CD4-positive, alpha-beta T cell treated with Interleukin-4 for 1 hour (primary cell): ENCODE measurements around the gene KCNIP2.

Source experiments
- DNase-seq, 2 donors: peaks; one replicate each; pipeline ENCODE4 v3.0.0-alpha.2; 2020 to 2022

KCNIP2 gene

DNA sequence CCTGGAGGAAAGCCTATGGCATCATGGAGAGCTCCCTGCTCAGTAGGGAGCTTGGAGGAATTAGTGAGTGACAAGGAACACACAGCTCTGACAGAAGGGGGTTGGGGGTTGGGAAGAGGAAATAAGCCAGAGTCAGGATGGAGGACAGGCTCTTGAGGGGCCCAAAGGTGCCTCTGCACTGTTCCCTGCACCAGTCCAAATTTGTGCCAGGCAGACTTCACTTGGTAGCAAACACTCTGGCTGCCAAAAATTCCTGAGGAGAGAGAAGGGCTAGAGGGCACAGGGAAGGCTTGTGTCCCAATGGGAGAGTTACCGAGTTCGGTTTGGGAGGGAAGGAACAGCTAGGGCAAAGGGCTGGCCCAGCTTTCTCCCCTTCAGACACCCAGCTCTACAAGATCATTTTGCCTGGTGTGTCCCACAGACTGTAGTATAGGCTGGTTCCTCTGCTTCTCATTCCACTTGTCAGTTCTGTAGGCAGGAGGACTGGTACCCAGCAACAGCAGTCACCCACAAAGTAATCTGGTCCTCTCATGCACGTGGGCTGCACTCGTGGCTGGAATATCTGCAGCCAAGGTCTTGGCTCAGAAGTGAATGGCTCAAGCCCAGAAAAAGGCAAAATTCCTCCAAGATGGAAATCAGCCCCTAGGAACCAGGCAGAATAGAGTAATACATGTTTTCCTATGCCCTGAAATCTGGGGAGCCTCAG lies 8.0 kb upstream of the KCNIP2 start:
- no peak for DNase-seq

DNA sequence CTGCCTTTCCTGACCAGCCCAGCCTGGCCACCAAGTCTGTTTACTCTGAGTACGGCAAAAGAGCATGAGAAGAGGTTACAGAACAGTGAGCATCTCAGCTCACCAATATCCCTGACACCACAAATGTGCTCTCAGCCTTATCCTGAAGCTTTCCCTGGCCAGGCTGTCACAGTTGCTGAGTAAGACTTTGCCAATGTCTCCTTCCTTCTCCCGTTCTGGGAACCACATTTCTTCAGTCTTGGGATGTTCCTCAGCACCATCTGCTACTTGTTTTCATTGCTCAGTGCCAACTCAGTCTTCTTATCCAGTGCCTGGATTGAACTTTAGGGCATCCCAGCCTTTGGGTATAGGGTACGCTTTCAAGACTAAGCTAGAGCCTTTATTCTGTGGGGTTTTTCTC lies 7.1 kb upstream of the KCNIP2 start:
- DNase-seq, result no peak

DNA sequence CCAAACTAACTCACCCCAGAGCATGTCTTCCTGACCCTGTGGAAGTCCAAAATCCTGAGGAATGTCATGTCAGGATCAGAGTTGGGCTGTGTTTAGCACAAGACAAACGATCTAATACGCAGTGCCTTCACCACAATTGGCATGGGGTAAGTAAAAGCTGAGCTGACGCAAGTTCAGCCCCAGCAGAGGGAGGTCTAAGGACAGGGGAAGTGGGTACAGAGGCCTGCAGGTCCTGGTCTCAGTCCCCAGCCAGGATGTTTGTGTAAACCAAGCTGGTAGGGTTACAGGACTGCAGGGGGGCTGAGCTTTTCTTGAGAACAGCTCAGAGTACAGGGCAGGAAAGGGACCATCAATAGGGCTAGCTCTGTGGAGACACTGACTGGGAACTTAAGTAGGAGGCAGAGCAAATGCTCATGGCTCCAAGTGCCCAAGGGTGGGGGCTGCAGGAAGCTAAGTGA lies 5.3 kb upstream of the KCNIP2 start:
- DNase-seq, result no peak

GRCh38 chr10:101848408-101848807 lies 4.8 kb upstream of the KCNIP2 start:
- no peak for DNase-seq

- DNase-seq, result no peak
Measured at GRCh38 chr10:101845893-101846292, 2.3 kb upstream of the KCNIP2 start.

- no peak for DNase-seq
Measured at GRCh38 chr10:101841826-101842225, 1.8 kb downstream of the KCNIP2 start.

GRCh38 chr10:101840741-101841453 lies 2.7 kb downstream of the KCNIP2 start:
- DNase-seq, result peak; percentile 77 to 81

GRCh38 chr10:101840102-101840684 lies 3.4 kb downstream of the KCNIP2 start:
- DNase-seq, result peak in 1 of 2 donors; percentile 45

DNA sequence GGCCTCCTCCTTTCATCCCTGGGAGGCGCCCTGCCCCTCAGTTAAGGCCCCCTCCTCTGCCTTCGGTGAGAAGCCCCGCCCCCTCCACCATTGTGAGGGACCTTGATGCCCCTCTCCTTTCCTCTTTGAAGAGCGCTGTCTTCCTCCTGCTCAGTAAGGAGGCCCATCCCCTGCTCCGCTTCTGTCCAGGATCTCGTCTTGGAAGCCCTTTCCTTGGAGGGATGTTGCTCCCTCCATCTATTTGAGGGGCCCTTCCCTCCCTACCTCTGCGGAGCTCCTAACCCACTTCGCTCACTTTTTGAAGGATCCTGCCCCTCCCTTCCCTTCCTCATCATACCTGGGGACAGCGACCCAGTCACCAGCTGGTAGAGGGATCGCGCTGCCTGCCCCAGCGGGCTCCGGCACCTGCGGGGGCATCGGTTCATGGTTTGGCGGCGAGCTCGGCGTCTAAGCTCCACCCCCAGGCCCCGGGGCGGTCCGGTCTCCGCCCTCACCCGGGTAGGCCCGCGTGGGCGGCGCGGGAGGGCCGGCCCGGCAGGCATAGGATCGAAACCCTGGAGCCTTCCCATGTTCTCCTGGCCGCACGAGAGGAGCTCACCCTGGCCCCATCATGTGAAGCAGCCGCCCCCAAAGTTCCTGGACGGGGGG lies 4.1 kb downstream of the KCNIP2 start:
- peak; percentile 58 to 67 for DNase-seq

DNA sequence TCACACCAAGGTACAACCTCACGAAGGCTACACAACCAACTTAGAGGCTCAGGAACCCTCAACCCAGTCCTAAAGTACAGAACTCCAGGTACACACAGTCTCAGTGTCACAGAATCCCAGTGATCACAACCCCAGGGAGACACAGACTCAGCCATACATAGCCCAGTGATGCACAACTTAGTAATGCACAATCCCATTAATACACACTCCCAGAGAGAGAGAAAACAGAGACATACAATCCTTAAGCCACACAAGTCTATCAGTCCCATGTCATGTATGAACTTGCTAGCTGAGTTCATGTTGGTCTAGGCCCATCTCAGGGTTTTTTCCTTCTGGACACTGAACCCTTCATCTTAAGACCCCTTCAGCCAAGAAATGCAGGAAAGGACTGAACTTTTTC lies 4.6 kb downstream of the KCNIP2 start:
- DNase-seq, result no peak

- DNase-seq, result no peak
Measured at GRCh38 chr10:101838416-101838970, 5.1 kb downstream of the KCNIP2 start.

DNA sequence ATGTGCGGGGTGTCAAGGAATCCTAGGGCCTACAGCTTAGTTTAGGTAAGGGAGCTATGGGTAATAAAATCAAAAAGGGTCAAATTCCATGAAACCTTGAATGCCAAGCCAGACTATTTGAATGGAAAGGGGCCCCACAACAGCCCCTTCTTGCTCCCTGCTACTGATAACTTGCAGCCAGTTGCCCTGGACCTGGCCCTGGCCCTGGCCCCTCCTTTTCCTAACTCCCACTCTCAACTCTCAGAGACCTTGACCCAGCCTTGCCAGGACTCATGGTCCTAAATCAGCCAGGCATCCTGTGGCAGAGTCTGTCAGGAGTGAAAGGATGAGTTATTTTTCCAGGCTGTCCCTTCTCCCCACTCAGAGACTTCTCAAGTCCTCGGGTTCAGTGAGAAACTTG lies 5.9 kb downstream of the KCNIP2 start:
- DNase-seq, result no peak

- DNase-seq, result no peak
Measured at GRCh38 chr10:101835362-101835761, 8.2 kb downstream of the KCNIP2 start.

- peak in 1 of 2 donors; percentile 35 for DNase-seq
Measured at GRCh38 chr10:101834341-101834740, 9.3 kb downstream of the KCNIP2 start.

DNA sequence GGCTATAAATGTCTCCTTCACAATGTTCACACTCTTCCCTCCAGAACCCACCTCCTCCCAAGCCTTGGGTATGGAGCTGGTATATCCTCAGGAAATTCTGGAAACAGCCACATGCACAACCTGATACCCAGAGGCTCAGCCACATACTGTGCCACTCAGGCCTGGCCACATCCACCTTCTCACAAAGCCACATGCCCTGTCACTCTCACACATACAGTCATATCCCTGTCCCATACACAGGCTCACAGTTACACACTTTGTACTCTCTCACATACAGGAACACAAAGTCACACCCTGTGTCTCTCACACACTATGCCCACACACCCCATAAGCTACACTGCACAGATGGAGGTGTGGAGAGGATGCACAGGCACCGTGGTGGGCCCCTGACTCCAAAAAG lies 10.1 kb downstream of the KCNIP2 start:
- no peak for DNase-seq

GRCh38 chr10:101832325-101832771 lies 11.3 kb downstream of the KCNIP2 start:
- DNase-seq, result no peak

DNA sequence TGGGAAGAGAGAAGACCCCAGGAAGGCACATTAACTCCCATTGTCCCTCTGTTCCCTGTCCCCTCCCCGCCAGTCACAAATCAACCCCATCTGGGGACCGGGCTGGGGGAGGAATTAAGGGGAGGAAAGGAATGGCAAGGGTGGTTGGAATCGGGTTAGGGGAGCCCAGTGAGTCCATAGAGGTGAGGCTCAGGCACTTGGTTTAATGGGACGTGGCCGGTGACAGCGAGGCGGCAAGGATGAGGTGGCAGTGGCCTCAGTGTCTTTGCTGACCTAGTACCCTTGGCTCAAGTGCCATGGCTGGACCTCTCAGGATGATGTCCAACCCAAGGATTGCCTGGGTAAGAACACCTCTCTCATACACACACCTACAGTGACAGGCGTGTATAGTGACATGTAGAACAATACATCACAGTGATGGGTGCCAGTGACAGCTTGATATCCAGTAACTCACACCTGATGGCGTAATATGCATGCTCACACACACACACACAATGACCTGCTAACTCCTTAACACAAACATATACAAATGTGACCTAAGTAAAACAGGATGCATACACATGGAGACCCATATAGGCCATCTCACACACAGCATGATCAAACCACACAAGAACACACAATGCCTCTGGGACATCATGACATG lies 12.3 kb downstream of the KCNIP2 start:
- no peak for DNase-seq

- DNase-seq, result peak; percentile 95
Measured at GRCh38 chr10:101830322-101831168, 13.1 kb downstream of the KCNIP2 start.

DNA sequence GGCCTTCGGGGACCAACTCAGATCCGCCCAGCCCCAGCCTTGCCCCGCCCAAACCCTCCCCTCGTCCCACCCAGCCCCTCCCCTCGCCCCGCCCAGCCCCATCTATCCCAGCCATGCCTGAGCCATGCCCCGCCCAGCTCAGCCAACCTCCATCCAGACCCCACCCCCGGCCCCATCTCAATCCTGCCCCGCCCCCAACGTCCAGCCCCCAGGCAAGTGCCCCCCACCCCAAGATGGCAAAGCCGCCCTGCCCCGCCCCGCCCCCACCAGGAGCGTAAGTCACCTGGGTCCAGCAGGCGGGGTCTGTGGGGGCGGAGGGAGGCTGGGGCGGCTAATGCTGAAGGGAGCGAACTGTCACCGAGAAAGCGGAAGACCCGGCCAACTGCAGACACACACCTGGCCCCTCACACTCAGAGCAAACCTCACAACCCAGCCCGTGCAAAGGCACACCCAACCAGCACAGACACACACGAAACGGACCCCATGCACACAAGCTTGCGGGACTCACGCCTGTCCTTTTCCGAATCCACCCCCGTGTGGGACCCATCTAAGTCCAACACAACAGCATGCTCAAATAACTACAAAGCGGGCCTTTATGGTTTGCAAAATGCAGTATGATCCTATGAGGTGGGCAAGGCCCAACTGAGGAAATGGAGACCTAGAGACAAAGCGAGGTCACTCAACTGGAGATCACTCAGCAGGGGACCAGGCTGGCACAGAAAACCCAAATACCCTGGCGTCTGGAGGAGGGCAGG lies 13.9 kb downstream of the KCNIP2 start:
- DNase-seq, result peak; percentile 79 to 87

GRCh38 chr10:101828766-101829551 lies 14.6 kb downstream of the KCNIP2 start:
- DNase-seq, result no peak
